OCI-LY3 (cell line): ENCODE measurements around the gene TENT5C.

Source experiments
- H2AFZ ChIP-seq: fragments of 200-600, 300-600 bp; shearing (Covaris generic); 2 replicates; pipeline ENCODE4 v1.6.0; 2014; ENCODE audit warnings: antibody characterized with exemption, low read depth, low read length
- H3K27ac ChIP-seq: fragments of 200-600, 300-600 bp; sonication (generic); 2 replicates; pipeline ENCODE4 v1.5.1; 2014; ENCODE audit warnings: mild to moderate bottlenecking, low read length, moderate library complexity, mixed read lengths
- H3K27me3 ChIP-seq: fragments of 200-600, 300-600 bp; sonication (generic); 2 replicates; pipeline ENCODE4 v1.6.1; 2014; ENCODE audit warnings: low read depth, low read length, mixed read lengths
- H3K36me3 ChIP-seq: fragments of 200-600, 300-600 bp; sonication (generic); replicated peaks from 2 replicates; pipeline ENCODE3; 2014; ENCODE audit warnings: low read depth, low read length, mixed read lengths
- H3K4me1 ChIP-seq: fragments of 300-600, 200-600 bp; sonication (generic); 2 replicates; pipeline ENCODE4 v1.6.1; 2014; ENCODE audit warnings: low read length, mixed read lengths
- H3K4me2 ChIP-seq: fragments of 200-600, 300-600 bp; sonication (generic); 2 replicates; pipeline ENCODE4 v1.6.1; 2014; ENCODE audit warnings: low read length, mixed read lengths
- H3K4me3 ChIP-seq: fragments of 300-600, 200-600 bp; sonication (generic); 2 replicates; pipeline ENCODE4 v1.5.1; 2014; ENCODE audit warnings: antibody characterized with exemption, mild to moderate bottlenecking, low read length, moderate library complexity
- H3K79me2 ChIP-seq: fragments of 300-600, 200-600 bp; shearing (Covaris generic); 2 replicates; pipeline ENCODE4 v1.6.1; 2014; ENCODE audit warnings: mild to moderate bottlenecking, low read length, mixed read lengths
- H3K9ac ChIP-seq: fragments of 300-600, 200-600 bp; shearing (Covaris generic); 2 replicates; pipeline ENCODE4 v1.6.0; 2014; ENCODE audit warnings: mild to moderate bottlenecking, low read length, moderate library complexity
- H3K9me3 ChIP-seq: fragments of 200-600, 300-600 bp; shearing (Covaris generic); 2 replicates; pipeline ENCODE4 v1.6.1; 2014; ENCODE audit warnings: low read length, mixed read lengths; ENCODE audit not compliant: insufficient read depth
- H4K20me1 ChIP-seq: fragments of 200-600, 300-600 bp; sonication (generic); 2 replicates; pipeline ENCODE4 v1.6.1; 2016; ENCODE audit warnings: low read length, mixed read lengths; ENCODE audit not compliant: insufficient read depth
- CTCF ChIP-seq: fragments of 200-600, 300-600 bp; sonication (generic); IDR thresholded peaks from 2 replicates; pipeline ENCODE4 v1.5.1; 2014; ENCODE audit warnings: antibody characterized with exemption, low read length, low read depth
- EZH2phosphoT487 ChIP-seq: fragments of 200-600 bp; shearing (Covaris generic); IDR thresholded peaks from 2 replicates; pipeline ENCODE4 v1.6.1; 2018; ENCODE audit warnings: antibody characterized with exemption, mixed run types, low read depth

The TENT5C gene

GRCh38 chr1:117576236-117576635 is 29.6 kb upstream of the TENT5C start:
- H3K36me3 ChIP-seq, result no peaks in the 10 kb centered on the region
- no peak overlapping the region for H3K27ac ChIP-seq
- no peak overlapping the region for H3K9ac ChIP-seq
- H3K79me2 ChIP-seq, result no peaks in the 10 kb centered on the region
- H2AFZ ChIP-seq, result no peak overlapping the region
- no peaks in the 10 kb centered on the region for H3K4me1 ChIP-seq
- H3K4me2 ChIP-seq, result no peak overlapping the region
- TF ChIP-seq EZH2phosphoT487 (no peak), CTCF (no peak)
- H3K4me3 ChIP-seq, result no peak overlapping the region
- no peaks in the 10 kb centered on the region for H3K9me3 ChIP-seq
- H4K20me1 ChIP-seq, result no peaks in the 10 kb centered on the region
- no peaks in the 10 kb centered on the region; the same call in 1 of the 2 replicates for H3K27me3 ChIP-seq

GRCh38 chr1:117577191-117577885 is 28.5 kb upstream of the TENT5C start:
- Histone ChIP-seq H3K4me1 (no peaks in the 10 kb centered on the region), H4K20me1 (no peaks in the 10 kb centered on the region), H3K27me3 (no peaks in the 10 kb centered on the region), H3K79me2 (no peaks in the 10 kb centered on the region), H2AFZ (no peak overlapping the region), H3K9me3 (no peaks in the 10 kb centered on the region), H3K4me2 (no peak overlapping the region), H3K36me3 (no peaks in the 10 kb centered on the region), H3K4me3 (no peak overlapping the region), H3K27ac (no peak overlapping the region), H3K9ac (no peak overlapping the region)
- TF ChIP-seq EZH2phosphoT487, result no peak
- TF ChIP-seq CTCF, result no peak

GRCh38 chr1:117578466-117578865 is 27.4 kb upstream of the TENT5C start:
- TF ChIP-seq EZH2phosphoT487, result no peak
- Histone ChIP-seq H3K4me2 (no peak overlapping the region), H3K79me2 (no peaks in the 10 kb centered on the region), H3K4me3 (no peak overlapping the region), H3K9me3 (no peaks in the 10 kb centered on the region), H3K27ac (no peak overlapping the region), H3K27me3 (no peaks in the 10 kb centered on the region), H3K9ac (no peak overlapping the region), H3K36me3 (no peaks in the 10 kb centered on the region), H4K20me1 (no peaks in the 10 kb centered on the region), H3K4me1 (no peaks in the 10 kb centered on the region), H2AFZ (no peak overlapping the region)

- Histone ChIP-seq H3K4me2 (no peak overlapping the region), H4K20me1 (no peaks in the 10 kb centered on the region), H3K9ac (no peak overlapping the region), H3K4me1 (no peaks in the 10 kb centered on the region), H3K27me3 (no peaks in the 10 kb centered on the region), H3K36me3 (no peaks in the 10 kb centered on the region), H3K9me3 (no peaks in the 10 kb centered on the region), H3K27ac (no peak overlapping the region), H3K79me2 (no peaks in the 10 kb centered on the region), H3K4me3 (no peak overlapping the region), H2AFZ (no peak overlapping the region)
- TF ChIP-seq CTCF (no peak), EZH2phosphoT487 (no peak)
Measured at GRCh38 chr1:117579221-117579906, 26.5 kb upstream of the TENT5C start.
